Progenitor cell of endocrine pancreas (in vitro differentiated cells): ENCODE measurements around the gene C4BPA. TPM values are rescaled to one million over a fixed set of nuclear protein-coding genes. Genes with fewer than 3 reads are reported as not detected.

ENCODE experiments used
- DNase-seq: peaks from one replicate; pipeline ENCODE4 v3.0.0; 2021; ENCODE audit warnings: low spot score; ENCODE audit not compliant: unreplicated experiment
- H3K27ac Mint-ChIP-seq: 2 replicates; pipeline ENCODE4 v1.8.0; 2021; ENCODE audit warnings: mild to moderate bottlenecking, moderate library complexity, mixed read lengths
- H3K27me3 Mint-ChIP-seq: 2 replicates; pipeline ENCODE4 v1.8.0; 2021; ENCODE audit warnings: mixed read lengths
- H3K36me3 Mint-ChIP-seq: 2 replicates; pipeline ENCODE4 v1.8.0; 2022; ENCODE audit warnings: mixed read lengths; ENCODE audit not compliant: insufficient read depth
- H3K4me1 Mint-ChIP-seq: 2 replicates; pipeline ENCODE4 v1.8.0; 2021; ENCODE audit warnings: low read depth, mixed read lengths
- H3K4me3 Mint-ChIP-seq: 2 replicates; pipeline ENCODE4 v1.8.0; 2021; ENCODE audit warnings: low read depth, mild to moderate bottlenecking, moderate library complexity, mixed read lengths
- H3K9me3 Mint-ChIP-seq: 2 replicates; pipeline ENCODE4 v1.8.0; 2021; ENCODE audit warnings: low read depth, mixed read lengths
- CTCF ChIP-seq: fragments of 200-600 bp; sonication (generic); IDR thresholded peaks from one replicate; pipeline ENCODE4 v1.5.0; 2021; ENCODE audit warnings: antibody characterized with exemption, mild to moderate bottlenecking; ENCODE audit not compliant: unreplicated experiment
- total RNA-seq: library from RNA; stranded (reverse); gene quantifications from 2 replicates; pipeline ENCODE4 v1.2.1, GENCODE V29; 2021

The C4BPA gene
- total RNA-seq, 1 donor from 2014 or later = not detected

GRCh38 chr1:207088701-207089626 is 15.1 kb upstream of the C4BPA start, which contains the start of gene C4BPB:
Gene C4BPB, plus strand, starts transcription at chr1:207088860. Its CDS starts 672 bp downstream, at chr1:207089532.
- TF ChIP-seq CTCF = no peak
- no peak within 1 kb of the TSS for H3K4me3 Mint-ChIP-seq
- DNase-seq = no peak
- H3K27me3 Mint-ChIP-seq = peaks cover 10% of the 10 kb centered on the region
- no peaks in the 10 kb centered on the region for H3K9me3 Mint-ChIP-seq
- peaks cover 18% of the 10 kb centered on the region for H3K4me1 Mint-ChIP-seq
- H3K27ac Mint-ChIP-seq = no peak within 1 kb of the TSS
- H3K36me3 Mint-ChIP-seq = no peaks in the 10 kb centered on the region

GRCh38 chr1:207089627-207090355 is 14.2 kb upstream of the C4BPA start:
- no peak for TF ChIP-seq CTCF
- no peaks in the 10 kb centered on the region for H3K9me3 Mint-ChIP-seq
- H3K27ac Mint-ChIP-seq = no peak overlapping the region
- H3K4me3 Mint-ChIP-seq = no peak overlapping the region
- peaks cover 15% of the 10 kb centered on the region for H3K4me1 Mint-ChIP-seq
- DNase-seq = no peak
- H3K27me3 Mint-ChIP-seq = peaks cover 4% of the 10 kb centered on the region
- no peaks in the 10 kb centered on the region for H3K36me3 Mint-ChIP-seq

- no peak for TF ChIP-seq CTCF
- no peak overlapping the region for H3K27ac Mint-ChIP-seq
- H3K36me3 Mint-ChIP-seq = no peaks in the 10 kb centered on the region
- H3K4me3 Mint-ChIP-seq = no peak overlapping the region
- H3K9me3 Mint-ChIP-seq = no peaks in the 10 kb centered on the region
- peaks cover 8% of the 10 kb centered on the region for H3K27me3 Mint-ChIP-seq
- H3K4me1 Mint-ChIP-seq = peaks cover 14% of the 10 kb centered on the region
- no peak for DNase-seq
Observed at GRCh38 chr1:207091200-207091908, 12.7 kb upstream of the C4BPA start.

- no peak for TF ChIP-seq CTCF
- H3K36me3 Mint-ChIP-seq = no peaks in the 10 kb centered on the region
- no peaks in the 10 kb centered on the region for H3K9me3 Mint-ChIP-seq
- H3K4me1 Mint-ChIP-seq = peaks cover 5% of the 10 kb centered on the region
- no peak overlapping the region for H3K27ac Mint-ChIP-seq
- no peak overlapping the region for H3K4me3 Mint-ChIP-seq
- peaks cover 8% of the 10 kb centered on the region for H3K27me3 Mint-ChIP-seq
- no peak for DNase-seq
Observed at GRCh38 chr1:207093944-207094343, 10.1 kb upstream of the C4BPA start.

GRCh38 chr1:207097871-207098324 is 6.1 kb upstream of the C4BPA start:
- Mint-ChIP-seq H3K27me3 (peaks cover 8% of the 10 kb centered on the region), H3K27ac (no peak overlapping the region), H3K9me3 (no peaks in the 10 kb centered on the region), H3K4me1 (no peaks in the 10 kb centered on the region), H3K4me3 (no peak overlapping the region), H3K36me3 (no peaks in the 10 kb centered on the region)
- no peak for TF ChIP-seq CTCF
- no peak for DNase-seq
